AG09309 (cell line): Measurements from ENCODE around the gene ENTREP1.

Experiments
- DNase-seq: peaks from one replicate; pipeline ENCODE4 v3.0.0-alpha.2; 2010; ENCODE audit warnings: low read depth
- H3K4me3 ChIP-seq: 2 replicates; pipeline ENCODE4 v1.5.1; 2011; ENCODE audit warnings: mild to moderate bottlenecking, low read depth, low read length, moderate library complexity; ENCODE audit not compliant: control insufficient read depth
- TF ChIP-seq, protein P1 (sequence below): IDR thresholded peaks from 2 replicates; pipeline ENCODE4 v1.5.1; 2011; ENCODE audit warnings: mild to moderate bottlenecking, low read depth, low read length, inconsistent platforms; ENCODE audit not compliant: insufficient read depth, control insufficient read depth; ENCODE audit errors: missing control alignments

The ENTREP1 gene

DNA sequence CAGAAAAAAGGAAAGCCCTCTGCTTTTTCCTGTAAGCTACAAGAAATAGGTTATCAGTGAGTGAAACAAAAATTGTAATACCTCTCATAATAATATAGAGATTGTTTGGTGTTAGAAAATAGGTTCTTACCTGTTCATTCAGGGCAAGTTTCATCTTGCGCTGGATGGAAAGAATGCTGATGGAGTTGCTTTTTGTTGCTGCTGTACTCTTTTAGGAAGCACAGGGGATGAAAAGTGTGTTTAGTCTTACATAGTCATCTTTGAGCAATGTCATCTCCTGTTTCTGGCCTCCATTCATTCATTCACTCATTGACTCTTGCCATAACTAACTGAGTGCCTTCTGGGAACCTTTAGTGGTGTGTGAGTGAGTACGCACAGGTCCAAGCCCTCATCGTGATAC is 6.4 kb downstream of the ENTREP1 start:
- TF ChIP-seq, protein P1, sequence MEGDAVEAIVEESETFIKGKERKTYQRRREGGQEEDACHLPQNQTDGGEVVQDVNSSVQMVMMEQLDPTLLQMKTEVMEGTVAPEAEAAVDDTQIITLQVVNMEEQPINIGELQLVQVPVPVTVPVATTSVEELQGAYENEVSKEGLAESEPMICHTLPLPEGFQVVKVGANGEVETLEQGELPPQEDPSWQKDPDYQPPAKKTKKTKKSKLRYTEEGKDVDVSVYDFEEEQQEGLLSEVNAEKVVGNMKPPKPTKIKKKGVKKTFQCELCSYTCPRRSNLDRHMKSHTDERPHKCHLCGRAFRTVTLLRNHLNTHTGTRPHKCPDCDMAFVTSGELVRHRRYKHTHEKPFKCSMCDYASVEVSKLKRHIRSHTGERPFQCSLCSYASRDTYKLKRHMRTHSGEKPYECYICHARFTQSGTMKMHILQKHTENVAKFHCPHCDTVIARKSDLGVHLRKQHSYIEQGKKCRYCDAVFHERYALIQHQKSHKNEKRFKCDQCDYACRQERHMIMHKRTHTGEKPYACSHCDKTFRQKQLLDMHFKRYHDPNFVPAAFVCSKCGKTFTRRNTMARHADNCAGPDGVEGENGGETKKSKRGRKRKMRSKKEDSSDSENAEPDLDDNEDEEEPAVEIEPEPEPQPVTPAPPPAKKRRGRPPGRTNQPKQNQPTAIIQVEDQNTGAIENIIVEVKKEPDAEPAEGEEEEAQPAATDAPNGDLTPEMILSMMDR, result no peak
- no peak overlapping the region for H3K4me3 ChIP-seq
- DNase-seq, result no peak

GRCh38 chr9:69332067-69332685 is 7.2 kb downstream of the ENTREP1 start:
- TF ChIP-seq, protein P1, result no peak
- no peak for DNase-seq

GRCh38 chr9:69333716-69334115 is 8.7 kb downstream of the ENTREP1 start:
- no peak for DNase-seq
- TF ChIP-seq, protein P1, result no peak
- no peak overlapping the region for H3K4me3 ChIP-seq

More at GRCh38 chr9:69332067-69332685, 7.2 kb downstream of the ENTREP1 start:
- no peak overlapping the region for H3K4me3 ChIP-seq

DNA sequence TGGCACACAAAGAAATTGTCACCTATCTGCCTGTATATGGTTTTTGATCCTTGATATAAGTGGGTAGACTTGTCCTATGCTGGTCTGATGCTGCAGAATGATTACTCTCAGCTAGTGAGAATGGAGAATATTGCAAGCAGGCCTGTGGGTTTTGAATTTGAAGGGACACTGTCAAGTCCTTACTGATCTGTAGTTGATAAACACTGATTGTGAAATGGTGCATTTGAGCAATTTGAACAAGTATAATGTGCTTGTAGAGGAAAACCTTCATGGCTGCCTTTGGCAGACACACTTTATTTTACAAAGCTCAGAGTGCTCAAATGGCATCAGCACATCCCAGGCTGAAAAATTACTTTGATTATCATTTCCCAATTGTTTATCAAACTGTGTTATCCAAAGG is 9.3 kb downstream of the ENTREP1 start:
- no peak for DNase-seq
- TF ChIP-seq, protein P1, result no peak
- H3K4me3 ChIP-seq, result no peak overlapping the region

GRCh38 chr9:69339620-69340019 is 14.6 kb downstream of the ENTREP1 start:
- H3K4me3 ChIP-seq, result no peak overlapping the region
- DNase-seq, result no peak
- TF ChIP-seq, protein P1, result no peak

- H3K4me3 ChIP-seq, result no peak overlapping the region
- TF ChIP-seq, protein P1, result no peak
- no peak for DNase-seq
These were observed 15.6 kb downstream of the ENTREP1 start for GRCh38 chr9:69340631-69341030.
